ENCODE results near the gene AVEN. TPM values are rescaled to one million over a fixed set of nuclear protein-coding genes. Genes with fewer than 3 reads are reported as not detected.

The AVEN gene
- total RNA-seq, 1 donor from 2014 or later, result 13.8 TPM

- peaks cover under 1% of the 10 kb centered on the region for H3K27me3 Mint-ChIP-seq (ENCODE audit: unreplicated experiment)
- H3K36me3 Mint-ChIP-seq (ENCODE audit: unreplicated experiment), result peaks cover 27% of the 10 kb centered on the region
- DNase-seq, result no peak
- H3K4me1 Mint-ChIP-seq (ENCODE audit: low read depth, unreplicated experiment), result no peaks in the 10 kb centered on the region
- peaks cover 7% of the 10 kb centered on the region for H3K9me3 Mint-ChIP-seq (ENCODE audit: unreplicated experiment)
- no peak overlapping the region for H3K27ac Mint-ChIP-seq (ENCODE audit: unreplicated experiment)
- no peak for TF ChIP-seq CTCF (IDR thresholded peaks at IDR 0.05; ENCODE audit: partially characterized antibody, unreplicated experiment)
- no peak overlapping the region for H3K4me3 Mint-ChIP-seq (ENCODE audit: unreplicated experiment)
Observed at GRCh38 chr15:34049112-34049511, 10.1 kb upstream of the AVEN start.

DNA sequence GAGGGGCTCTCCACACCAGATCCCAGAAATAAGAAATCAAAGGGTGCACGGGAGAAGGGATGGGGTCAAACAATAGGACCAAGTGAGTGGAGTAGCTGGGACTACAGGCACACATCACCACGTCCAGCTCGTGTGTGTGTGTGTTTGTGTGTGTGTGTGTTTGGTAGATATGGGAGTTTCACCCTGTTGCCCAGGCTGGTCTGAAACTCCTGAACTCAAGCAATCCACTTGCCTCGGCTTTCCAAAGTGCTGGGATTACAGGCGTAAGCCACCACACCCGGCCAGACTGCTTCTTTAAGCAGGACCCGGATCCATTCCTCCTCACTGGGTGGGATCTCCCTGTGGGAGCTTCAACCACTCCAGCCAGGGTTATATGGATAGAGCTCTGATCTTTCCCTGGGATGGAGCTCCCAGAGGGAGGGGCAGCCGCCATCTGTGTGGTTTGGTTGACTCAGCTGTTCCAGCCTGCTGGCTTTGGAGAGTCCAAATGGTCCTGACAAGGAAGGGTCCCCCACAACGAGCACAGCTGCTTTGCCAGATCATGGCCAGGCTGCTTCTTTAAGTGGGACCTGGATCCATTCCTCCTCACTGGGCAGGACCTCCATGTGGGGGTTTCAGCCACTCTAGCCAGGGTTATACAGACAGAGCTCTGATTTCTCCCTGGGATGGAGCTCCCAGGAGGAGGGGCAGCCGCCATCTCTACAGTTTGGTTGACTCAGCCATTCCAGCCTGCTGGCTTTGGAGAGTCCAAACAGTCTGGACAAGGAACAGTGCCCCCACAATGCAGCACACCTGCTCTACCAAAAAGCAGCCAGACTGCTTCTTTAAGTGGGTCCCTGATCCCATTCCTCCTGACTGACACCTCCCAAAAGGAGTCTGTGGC lies 9.1 kb upstream of the AVEN start:
- peaks cover 2% of the 10 kb centered on the region for H3K27me3 Mint-ChIP-seq (ENCODE audit: unreplicated experiment)
- peaks cover 19% of the 10 kb centered on the region for H3K36me3 Mint-ChIP-seq (ENCODE audit: unreplicated experiment)
- no peak overlapping the region for H3K4me3 Mint-ChIP-seq (ENCODE audit: unreplicated experiment)
- H3K4me1 Mint-ChIP-seq (ENCODE audit: low read depth, unreplicated experiment), result no peaks in the 10 kb centered on the region
- peak; percentile 28 for DNase-seq
- H3K27ac Mint-ChIP-seq (ENCODE audit: unreplicated experiment), result peak overlapping the region; percentile 36
- no peak for TF ChIP-seq CTCF (IDR thresholded peaks at IDR 0.05; ENCODE audit: partially characterized antibody, unreplicated experiment)
- H3K9me3 Mint-ChIP-seq (ENCODE audit: unreplicated experiment), result peaks cover 7% of the 10 kb centered on the region

GRCh38 chr15:34046471-34047145 lies 7.6 kb upstream of the AVEN start:
- Mint-ChIP-seq H3K27ac (ENCODE audit: unreplicated experiment) (no peak overlapping the region), H3K27me3 (ENCODE audit: unreplicated experiment) (peaks cover 2% of the 10 kb centered on the region), H3K36me3 (ENCODE audit: unreplicated experiment) (peaks cover 19% of the 10 kb centered on the region), H3K9me3 (ENCODE audit: unreplicated experiment) (peaks cover 6% of the 10 kb centered on the region), H3K4me1 (ENCODE audit: low read depth, unreplicated experiment) (no peaks in the 10 kb centered on the region), H3K4me3 (ENCODE audit: unreplicated experiment) (no peak overlapping the region)
- no peak for DNase-seq
- no peak for TF ChIP-seq CTCF (IDR thresholded peaks at IDR 0.05; ENCODE audit: partially characterized antibody, unreplicated experiment)

DNA sequence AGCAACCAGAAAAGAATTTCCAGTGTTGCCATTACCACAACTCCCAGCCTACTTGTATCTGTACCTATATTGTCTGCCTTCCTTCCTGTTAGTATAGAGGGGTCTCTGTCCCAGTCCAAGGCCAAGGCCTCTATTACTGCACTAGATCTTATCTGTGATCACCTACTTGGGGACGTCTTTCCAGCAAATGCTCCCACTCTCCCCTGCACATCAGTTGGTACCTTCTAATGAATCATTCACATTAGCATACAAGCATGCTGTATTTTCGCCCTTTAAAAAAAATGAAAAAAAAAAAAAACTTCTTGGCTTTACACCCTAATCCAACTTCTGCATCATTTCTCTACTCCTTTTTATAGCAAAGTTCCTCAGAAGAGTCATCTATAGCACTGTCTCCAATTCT lies 4.8 kb upstream of the AVEN start:
- H3K27me3 Mint-ChIP-seq (ENCODE audit: unreplicated experiment), result peaks cover 3% of the 10 kb centered on the region
- no peak overlapping the region for H3K27ac Mint-ChIP-seq (ENCODE audit: unreplicated experiment)
- peaks cover 3% of the 10 kb centered on the region for H3K4me1 Mint-ChIP-seq (ENCODE audit: low read depth, unreplicated experiment)
- peaks cover 3% of the 10 kb centered on the region for H3K9me3 Mint-ChIP-seq (ENCODE audit: unreplicated experiment)
- no peak overlapping the region for H3K4me3 Mint-ChIP-seq (ENCODE audit: unreplicated experiment)
- no peaks in the 10 kb centered on the region for H3K36me3 Mint-ChIP-seq (ENCODE audit: unreplicated experiment)
- no peak for TF ChIP-seq CTCF (IDR thresholded peaks at IDR 0.05; ENCODE audit: partially characterized antibody, unreplicated experiment)
- DNase-seq, result no peak

GRCh38 chr15:34043391-34043790 lies 4.4 kb upstream of the AVEN start:
- Mint-ChIP-seq H3K4me3 (ENCODE audit: unreplicated experiment) (no peak overlapping the region), H3K36me3 (ENCODE audit: unreplicated experiment) (no peaks in the 10 kb centered on the region), H3K27ac (ENCODE audit: unreplicated experiment) (no peak overlapping the region), H3K9me3 (ENCODE audit: unreplicated experiment) (peaks cover 3% of the 10 kb centered on the region), H3K4me1 (ENCODE audit: low read depth, unreplicated experiment) (peaks cover 3% of the 10 kb centered on the region), H3K27me3 (ENCODE audit: unreplicated experiment) (peaks cover 3% of the 10 kb centered on the region)
- no peak for TF ChIP-seq CTCF (IDR thresholded peaks at IDR 0.05; ENCODE audit: partially characterized antibody, unreplicated experiment)
- DNase-seq, result no peak
